Liver (tissue), 3 donors: ENCODE measurements around the gene CDT1.

Experiments
- GABPA ChIP-seq, 2 donors: IDR thresholded peaks in 1 of 2; conservative IDR thresholded peaks in 1 of 2; 2 replicates each; pipeline ENCODE4 v1.6.1; 2016; ENCODE audit warnings: antibody characterized with exemption in 2 of 2, mild to moderate bottlenecking in 1 of 2, moderate library complexity in 1 of 2
- JUND ChIP-seq, 2 donors: IDR thresholded peaks; 2 replicates each; pipeline ENCODE4 v1.6.1; 2016; ENCODE audit warnings: antibody characterized with exemption in 2 of 2
- SP1 ChIP-seq: IDR thresholded peaks from 2 replicates; pipeline ENCODE4 v1.6.1; 2018; ENCODE audit warnings: antibody characterized with exemption, mild to moderate bottlenecking
- TF ChIP-seq, protein P1 (sequence below): fragments of 150-350 bp; IDR thresholded peaks from 2 replicates; pipeline ENCODE4 v1.5.1; 2017; ENCODE audit warnings: improper control_type of control experiment, low read depth, low read length; ENCODE audit not compliant: missing input control
- TF ChIP-seq, protein P2 (sequence below): IDR thresholded peaks from 2 replicates; pipeline ENCODE4 v1.6.1; 2016; ENCODE audit warnings: antibody characterized with exemption, mild to moderate bottlenecking
- TF ChIP-seq, protein P3 (sequence below): IDR thresholded peaks from 2 replicates; pipeline ENCODE4 v1.6.1; 2016; ENCODE audit warnings: antibody characterized with exemption
- TF ChIP-seq, protein P4 (sequence below): IDR thresholded peaks from 2 replicates; pipeline ENCODE4 v1.6.1; 2016; ENCODE audit warnings: antibody characterized with exemption
- donor health status: healthy.
- donor health status: healthy.

DNA sequence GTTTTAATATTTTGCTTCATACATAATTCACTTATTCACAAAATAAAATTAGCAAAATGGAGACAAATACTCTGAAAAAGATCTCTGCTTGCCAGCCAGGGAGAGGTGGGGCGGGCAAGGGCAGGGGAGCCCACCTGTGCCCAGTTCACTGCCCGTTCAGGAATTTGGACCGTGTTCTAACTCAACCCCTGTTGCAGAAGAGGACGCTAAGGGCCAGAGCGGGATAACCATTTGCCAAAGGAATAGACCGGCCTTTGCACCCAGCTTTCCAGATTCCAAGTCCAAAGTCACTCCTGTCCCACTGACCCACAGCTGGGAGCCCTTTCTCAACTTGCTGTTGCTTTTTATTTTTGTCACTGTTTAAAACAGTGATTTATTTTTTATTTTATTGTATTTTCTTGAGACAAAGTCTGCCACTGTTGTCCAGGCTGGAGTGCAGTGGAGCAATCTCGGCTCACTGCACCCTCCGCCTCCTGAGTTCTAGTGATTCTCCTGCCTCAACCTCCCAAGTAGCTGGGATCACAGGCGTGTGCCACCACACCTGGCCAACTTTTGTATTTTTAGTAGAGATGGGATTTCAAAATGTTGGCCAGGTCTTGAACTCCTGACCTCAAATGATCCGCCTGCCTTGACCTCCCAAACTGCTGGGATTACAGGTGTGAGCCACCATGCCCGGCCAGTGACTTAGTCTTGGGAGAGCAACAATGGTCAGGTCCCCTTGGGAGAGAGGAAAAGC, 15.8 kb upstream of the CDT1 start:
- TF ChIP-seq, protein P1, sequence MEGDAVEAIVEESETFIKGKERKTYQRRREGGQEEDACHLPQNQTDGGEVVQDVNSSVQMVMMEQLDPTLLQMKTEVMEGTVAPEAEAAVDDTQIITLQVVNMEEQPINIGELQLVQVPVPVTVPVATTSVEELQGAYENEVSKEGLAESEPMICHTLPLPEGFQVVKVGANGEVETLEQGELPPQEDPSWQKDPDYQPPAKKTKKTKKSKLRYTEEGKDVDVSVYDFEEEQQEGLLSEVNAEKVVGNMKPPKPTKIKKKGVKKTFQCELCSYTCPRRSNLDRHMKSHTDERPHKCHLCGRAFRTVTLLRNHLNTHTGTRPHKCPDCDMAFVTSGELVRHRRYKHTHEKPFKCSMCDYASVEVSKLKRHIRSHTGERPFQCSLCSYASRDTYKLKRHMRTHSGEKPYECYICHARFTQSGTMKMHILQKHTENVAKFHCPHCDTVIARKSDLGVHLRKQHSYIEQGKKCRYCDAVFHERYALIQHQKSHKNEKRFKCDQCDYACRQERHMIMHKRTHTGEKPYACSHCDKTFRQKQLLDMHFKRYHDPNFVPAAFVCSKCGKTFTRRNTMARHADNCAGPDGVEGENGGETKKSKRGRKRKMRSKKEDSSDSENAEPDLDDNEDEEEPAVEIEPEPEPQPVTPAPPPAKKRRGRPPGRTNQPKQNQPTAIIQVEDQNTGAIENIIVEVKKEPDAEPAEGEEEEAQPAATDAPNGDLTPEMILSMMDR: no peak
- TF ChIP-seq, protein P2, sequence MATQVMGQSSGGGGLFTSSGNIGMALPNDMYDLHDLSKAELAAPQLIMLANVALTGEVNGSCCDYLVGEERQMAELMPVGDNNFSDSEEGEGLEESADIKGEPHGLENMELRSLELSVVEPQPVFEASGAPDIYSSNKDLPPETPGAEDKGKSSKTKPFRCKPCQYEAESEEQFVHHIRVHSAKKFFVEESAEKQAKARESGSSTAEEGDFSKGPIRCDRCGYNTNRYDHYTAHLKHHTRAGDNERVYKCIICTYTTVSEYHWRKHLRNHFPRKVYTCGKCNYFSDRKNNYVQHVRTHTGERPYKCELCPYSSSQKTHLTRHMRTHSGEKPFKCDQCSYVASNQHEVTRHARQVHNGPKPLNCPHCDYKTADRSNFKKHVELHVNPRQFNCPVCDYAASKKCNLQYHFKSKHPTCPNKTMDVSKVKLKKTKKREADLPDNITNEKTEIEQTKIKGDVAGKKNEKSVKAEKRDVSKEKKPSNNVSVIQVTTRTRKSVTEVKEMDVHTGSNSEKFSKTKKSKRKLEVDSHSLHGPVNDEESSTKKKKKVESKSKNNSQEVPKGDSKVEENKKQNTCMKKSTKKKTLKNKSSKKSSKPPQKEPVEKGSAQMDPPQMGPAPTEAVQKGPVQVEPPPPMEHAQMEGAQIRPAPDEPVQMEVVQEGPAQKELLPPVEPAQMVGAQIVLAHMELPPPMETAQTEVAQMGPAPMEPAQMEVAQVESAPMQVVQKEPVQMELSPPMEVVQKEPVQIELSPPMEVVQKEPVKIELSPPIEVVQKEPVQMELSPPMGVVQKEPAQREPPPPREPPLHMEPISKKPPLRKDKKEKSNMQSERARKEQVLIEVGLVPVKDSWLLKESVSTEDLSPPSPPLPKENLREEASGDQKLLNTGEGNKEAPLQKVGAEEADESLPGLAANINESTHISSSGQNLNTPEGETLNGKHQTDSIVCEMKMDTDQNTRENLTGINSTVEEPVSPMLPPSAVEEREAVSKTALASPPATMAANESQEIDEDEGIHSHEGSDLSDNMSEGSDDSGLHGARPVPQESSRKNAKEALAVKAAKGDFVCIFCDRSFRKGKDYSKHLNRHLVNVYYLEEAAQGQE: peak; percentile 84
- TF ChIP-seq, protein P3, sequence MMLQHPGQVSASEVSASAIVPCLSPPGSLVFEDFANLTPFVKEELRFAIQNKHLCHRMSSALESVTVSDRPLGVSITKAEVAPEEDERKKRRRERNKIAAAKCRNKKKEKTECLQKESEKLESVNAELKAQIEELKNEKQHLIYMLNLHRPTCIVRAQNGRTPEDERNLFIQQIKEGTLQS: peak; percentile 52
- peak; percentile 97 for TF ChIP-seq SP1
- peak; percentile 40 to 75 for TF ChIP-seq JUND (IDR thresholded peaks at IDR 0.05)
- TF ChIP-seq, protein P4, sequence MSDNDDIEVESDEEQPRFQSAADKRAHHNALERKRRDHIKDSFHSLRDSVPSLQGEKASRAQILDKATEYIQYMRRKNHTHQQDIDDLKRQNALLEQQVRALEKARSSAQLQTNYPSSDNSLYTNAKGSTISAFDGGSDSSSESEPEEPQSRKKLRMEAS: peak; percentile 87
- TF ChIP-seq GABPA (IDR thresholded peaks at IDR 0.05 in 1 of 2, conservative IDR thresholded peaks at IDR 0.05 in 1 of 2): peak in 1 of 2 donors; percentile 53
